ENCODE data around the gene AHSA1. TPM values are rescaled to one million over a fixed set of nuclear protein-coding genes. Genes with fewer than 3 reads are reported as not detected.
A peak's percentile ranks its signal among the peaks of the same experiment; 100 is the strongest.

AHSA1 gene
- polyA plus RNA-seq, 1 of the 3 experiments (the other 2 are of a cell fraction): 366 TPM

- DNase-seq: no peak
- Histone ChIP-seq H3K4me3 (ENCODE audit: low read depth in 2 of 2, low read length in 1 of 2) (no peak overlapping the region), H3K4me1 (ENCODE audit: control insufficient read depth in 1 of 2, insufficient read depth in 2 of 2, low read depth in 1 of 2, low read length in 1 of 2) (no peaks in the 10 kb centered on the region; a peak in 1 of 4 replicates), H3K36me3 (replicated peaks in 1 of 2; ENCODE audit: control insufficient read depth in 1 of 2, insufficient read depth in 2 of 2, low read length in 1 of 2) (no peaks in the 10 kb centered on the region), H3K27me3 (ENCODE audit: insufficient read depth) (no peaks in the 10 kb centered on the region), H3K4me2 (no peak overlapping the region), H3F3A (replicated peaks; ENCODE audit: insufficient read depth) (no peaks in the 10 kb centered on the region), H4K20me1 (ENCODE audit: insufficient read depth) (no peaks in the 10 kb centered on the region), H3K79me2 (ENCODE audit: insufficient read depth) (no peaks in the 10 kb centered on the region), H3K9me2 (no peaks in the 10 kb centered on the region), H3K27ac (ENCODE audit: low read depth in 2 of 2, low read length in 1 of 2) (no peak overlapping the region), H3K9ac (no peak overlapping the region), H3K9me3 (no peaks in the 10 kb centered on the region), H2AFZ (ENCODE audit: low read depth) (no peak overlapping the region)
- 65% methylated on average over 6 of the region's 8 CpGs for WGBS (ENCODE audit: low lambda C conversion rate)
- TF ChIP-seq RCOR1 (IDR thresholded peaks at IDR 0.05; ENCODE audit: low read length) (no peak), NFIC (IDR thresholded peaks at IDR 0.05; ENCODE audit: borderline replicate concordance) (no peak), FOXJ3 (CRISPR knock-in tag; IDR thresholded peaks at IDR 0.05) (no peak), USF2 (IDR thresholded peaks at IDR 0.05; ENCODE audit: borderline replicate concordance, low read depth, low read length) (no peak), TAF1 (IDR thresholded peaks at IDR 0.05; ENCODE audit: borderline replicate concordance, low read depth, low read length) (no peak), FOXM1 (IDR thresholded peaks at IDR 0.05; ENCODE audit: low read depth) (no peak), JUND (IDR thresholded peaks at IDR 0.05) (no peak)
- TF ChIP-seq, protein P1, sequence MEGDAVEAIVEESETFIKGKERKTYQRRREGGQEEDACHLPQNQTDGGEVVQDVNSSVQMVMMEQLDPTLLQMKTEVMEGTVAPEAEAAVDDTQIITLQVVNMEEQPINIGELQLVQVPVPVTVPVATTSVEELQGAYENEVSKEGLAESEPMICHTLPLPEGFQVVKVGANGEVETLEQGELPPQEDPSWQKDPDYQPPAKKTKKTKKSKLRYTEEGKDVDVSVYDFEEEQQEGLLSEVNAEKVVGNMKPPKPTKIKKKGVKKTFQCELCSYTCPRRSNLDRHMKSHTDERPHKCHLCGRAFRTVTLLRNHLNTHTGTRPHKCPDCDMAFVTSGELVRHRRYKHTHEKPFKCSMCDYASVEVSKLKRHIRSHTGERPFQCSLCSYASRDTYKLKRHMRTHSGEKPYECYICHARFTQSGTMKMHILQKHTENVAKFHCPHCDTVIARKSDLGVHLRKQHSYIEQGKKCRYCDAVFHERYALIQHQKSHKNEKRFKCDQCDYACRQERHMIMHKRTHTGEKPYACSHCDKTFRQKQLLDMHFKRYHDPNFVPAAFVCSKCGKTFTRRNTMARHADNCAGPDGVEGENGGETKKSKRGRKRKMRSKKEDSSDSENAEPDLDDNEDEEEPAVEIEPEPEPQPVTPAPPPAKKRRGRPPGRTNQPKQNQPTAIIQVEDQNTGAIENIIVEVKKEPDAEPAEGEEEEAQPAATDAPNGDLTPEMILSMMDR (IDR thresholded peaks at IDR 0.05): no peak
- TF ChIP-seq, protein P2, sequence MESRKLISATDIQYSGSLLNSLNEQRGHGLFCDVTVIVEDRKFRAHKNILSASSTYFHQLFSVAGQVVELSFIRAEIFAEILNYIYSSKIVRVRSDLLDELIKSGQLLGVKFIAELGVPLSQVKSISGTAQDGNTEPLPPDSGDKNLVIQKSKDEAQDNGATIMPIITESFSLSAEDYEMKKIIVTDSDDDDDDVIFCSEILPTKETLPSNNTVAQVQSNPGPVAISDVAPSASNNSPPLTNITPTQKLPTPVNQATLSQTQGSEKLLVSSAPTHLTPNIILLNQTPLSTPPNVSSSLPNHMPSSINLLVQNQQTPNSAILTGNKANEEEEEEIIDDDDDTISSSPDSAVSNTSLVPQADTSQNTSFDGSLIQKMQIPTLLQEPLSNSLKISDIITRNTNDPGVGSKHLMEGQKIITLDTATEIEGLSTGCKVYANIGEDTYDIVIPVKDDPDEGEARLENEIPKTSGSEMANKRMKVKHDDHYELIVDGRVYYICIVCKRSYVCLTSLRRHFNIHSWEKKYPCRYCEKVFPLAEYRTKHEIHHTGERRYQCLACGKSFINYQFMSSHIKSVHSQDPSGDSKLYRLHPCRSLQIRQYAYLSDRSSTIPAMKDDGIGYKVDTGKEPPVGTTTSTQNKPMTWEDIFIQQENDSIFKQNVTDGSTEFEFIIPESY (IDR thresholded peaks at IDR 0.05; ENCODE audit: borderline replicate concordance, low read depth): no peak
- POLR2A ChIA-PET: interaction anchor here (1.2 kb wide), 1 partner anchor 18 kb away, joined by 3 read pairs; no protein-coding TSS in a partner anchor
- CTCF ChIA-PET: interaction anchor here (1.0 to 1.1 kb wide), 2 partner anchors 23 to 69 kb away, joined by 3 to 5 read pairs; no protein-coding TSS in a partner anchor
Measured at GRCh38 chr14:77482422-77482821, 24.5 kb downstream of the AHSA1 start.

- Histone ChIP-seq H3K4me2 (no peak overlapping the region), H3K9me3 (no peaks in the 10 kb centered on the region), H4K20me1 (ENCODE audit: insufficient read depth) (no peaks in the 10 kb centered on the region), H3K79me2 (ENCODE audit: insufficient read depth) (no peaks in the 10 kb centered on the region), H3K4me3 (ENCODE audit: low read depth in 2 of 2, low read length in 1 of 2) (no peak overlapping the region), H2AFZ (ENCODE audit: low read depth) (no peak overlapping the region), H3K27ac (ENCODE audit: low read depth in 2 of 2, low read length in 1 of 2) (peak overlapping the region in 1 of 2 experiments; percentile 29; a peak in 1 of 4 replicates), H3K36me3 (replicated peaks in 1 of 2; ENCODE audit: control insufficient read depth in 1 of 2, insufficient read depth in 2 of 2, low read length in 1 of 2) (no peaks in the 10 kb centered on the region), H3K4me1 (ENCODE audit: control insufficient read depth in 1 of 2, insufficient read depth in 2 of 2, low read depth in 1 of 2, low read length in 1 of 2) (no peaks in the 10 kb centered on the region; a peak in 1 of 4 replicates), H3K9me2 (no peaks in the 10 kb centered on the region), H3F3A (replicated peaks; ENCODE audit: insufficient read depth) (no peaks in the 10 kb centered on the region), H3K9ac (no peak overlapping the region), H3K27me3 (ENCODE audit: insufficient read depth) (no peaks in the 10 kb centered on the region)
- peak; percentile 32 for DNase-seq
- CTCF ChIA-PET: no interaction called here
- WGBS (ENCODE audit: low lambda C conversion rate): 86% methylated on average over 3 of the region's 3 CpGs
- POLR2A ChIA-PET: no interaction called here
- TF ChIP-seq RFX5 (IDR thresholded peaks at IDR 0.05; ENCODE audit: low read length) (no peak), USF2 (IDR thresholded peaks at IDR 0.05; ENCODE audit: borderline replicate concordance, low read depth, low read length) (no peak), RXRA (IDR thresholded peaks at IDR 0.05; ENCODE audit: borderline replicate concordance, low read depth) (no peak), MEF2A (IDR thresholded peaks at IDR 0.05; ENCODE audit: borderline replicate concordance, low read depth) (no peak)
- TF ChIP-seq, protein P3, sequence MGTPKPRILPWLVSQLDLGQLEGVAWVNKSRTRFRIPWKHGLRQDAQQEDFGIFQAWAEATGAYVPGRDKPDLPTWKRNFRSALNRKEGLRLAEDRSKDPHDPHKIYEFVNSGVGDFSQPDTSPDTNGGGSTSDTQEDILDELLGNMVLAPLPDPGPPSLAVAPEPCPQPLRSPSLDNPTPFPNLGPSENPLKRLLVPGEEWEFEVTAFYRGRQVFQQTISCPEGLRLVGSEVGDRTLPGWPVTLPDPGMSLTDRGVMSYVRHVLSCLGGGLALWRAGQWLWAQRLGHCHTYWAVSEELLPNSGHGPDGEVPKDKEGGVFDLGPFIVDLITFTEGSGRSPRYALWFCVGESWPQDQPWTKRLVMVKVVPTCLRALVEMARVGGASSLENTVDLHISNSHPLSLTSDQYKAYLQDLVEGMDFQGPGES (IDR thresholded peaks at IDR 0.05; ENCODE audit: low read depth, low read length): no peak
Measured at GRCh38 chr14:77485256-77485655, 27.4 kb downstream of the AHSA1 start.

Data from SK-N-SH (cell line).